Motor neuron (in vitro differentiated cells): Measurements from ENCODE around the gene TSHZ2. TPM values are rescaled to one million over a fixed set of nuclear protein-coding genes. Genes with fewer than 3 reads are reported as not detected.
"Not testable (repeated sequence)": the region's sequence is repeated elsewhere in the genome, so short reads cannot be mapped to it uniquely, and the experiment has no call there.

ENCODE experiments used
- ATAC-seq, 8 experiments: fragments of 200-7000 bp; cut with Tn5 transposase; replicated peaks in 6 of 8; 2 replicates each; pipeline ENCODE4 v1.8.0; 2021; ENCODE audit warnings: mild to moderate bottlenecking in 8 of 8, moderate library complexity in 8 of 8
- H3K27ac ChIP-seq, 2 donors: fragments of 250-450 bp; sonication (Bioruptor Pico); 2 replicates each; pipeline ENCODE4 v1.9.0; 2021; ENCODE audit warnings: antibody characterized with exemption in 2 of 2, mild to moderate bottlenecking in 2 of 2, moderate library complexity in 1 of 2
- H3K4me1 ChIP-seq, 2 donors: fragments of 250-450 bp; sonication (Bioruptor Pico); replicated peaks in 1 of 2; 2 replicates each; pipeline ENCODE4 v1.6.1; 2021; ENCODE audit warnings: antibody characterized with exemption in 2 of 2, mild to moderate bottlenecking in 2 of 2, moderate library complexity in 1 of 2
- H3K4me3 ChIP-seq, 5 donors: fragments of 250-450 bp; sonication (Bioruptor Pico); 2 replicates each; pipeline ENCODE4 v1.9.0; 2021; ENCODE audit warnings: antibody characterized with exemption in 5 of 5, mild to moderate bottlenecking in 5 of 5, moderate library complexity in 4 of 5
- WGBS, 10 experiments: fragments of 450-650 bp; shearing (Covaris generic); methylation state at CpG; one replicate each; pipeline ENCODE4 v1.0.0; 2022; 5-methylcytosine and 5-hydroxymethylcytosine counted together
- in situ Hi-C, 9 experiments: fragments of 400-800 bp; cut with MboI; loops; one replicate each; pipeline ENCODE4 v1.15.0; 2021; ENCODE audit warnings: low sequenced_read_pairs in 9 of 9, low pct_unique_long_range_greater_than_20kb in 2 of 9; ENCODE audit not compliant: unreplicated experiment in 9 of 9
- total RNA-seq, 8 experiments: library from RNA; unstranded; fragments of 300-600 nt; gene quantifications; 2 replicates each; pipeline versions ENCODE4 v1.2.3 to v1.2.4, GENCODE V29; 2022

The TSHZ2 gene
- total RNA-seq, 8 experiments from 2014 or later, result 11.4 to 125 (median 47.7) TPM

DNA sequence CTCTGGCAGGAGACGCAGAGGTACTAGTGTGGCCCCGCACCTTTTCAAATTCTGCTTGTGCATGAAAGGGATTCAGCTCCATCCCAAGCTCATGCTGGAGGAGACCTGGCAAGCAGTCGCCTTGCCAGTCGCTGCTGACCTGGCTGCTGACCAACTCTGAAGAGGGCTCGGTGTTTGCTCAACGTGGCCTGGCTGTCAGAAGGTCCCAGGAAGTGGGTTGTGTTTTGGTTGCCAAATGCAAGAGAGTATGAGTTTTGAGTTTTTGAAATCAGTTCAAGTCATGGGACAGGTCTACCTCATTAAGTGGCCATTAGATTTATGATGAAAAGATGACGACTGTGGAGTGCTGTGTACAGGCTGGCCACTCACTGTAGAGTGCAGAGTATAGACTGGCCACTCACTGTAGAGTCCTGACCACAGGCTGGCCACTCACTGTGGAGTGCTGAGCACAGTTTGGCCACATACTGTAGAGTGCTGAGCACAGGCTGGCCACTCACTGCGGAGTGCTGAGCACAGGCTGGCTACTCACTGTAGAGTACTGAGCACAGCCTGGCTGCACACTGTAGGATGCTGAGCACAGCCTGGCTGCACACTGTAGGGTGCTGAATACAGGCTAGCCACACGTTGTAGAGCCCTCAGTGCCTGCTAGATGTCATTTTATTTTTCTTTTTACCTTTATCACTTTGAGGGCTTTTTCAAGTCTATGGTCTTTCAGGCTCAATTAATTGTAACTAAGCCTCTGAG lies 427.6 kb downstream of the TSHZ2 start:
- ATAC-seq, result peak; percentile 7 to 66 (median 25)
- in situ Hi-C loops, result no loop called here
- Histone ChIP-seq H3K27ac (no peak overlapping the region), H3K4me3 (no peak overlapping the region), H3K4me1 (peaks cover 4 to 8% of the 10 kb centered on the region in 2 donors)
- WGBS, 10 experiments, result 39 to 100% (median 83%) methylated on average over 1 to 6 of the region's 9 CpGs

DNA sequence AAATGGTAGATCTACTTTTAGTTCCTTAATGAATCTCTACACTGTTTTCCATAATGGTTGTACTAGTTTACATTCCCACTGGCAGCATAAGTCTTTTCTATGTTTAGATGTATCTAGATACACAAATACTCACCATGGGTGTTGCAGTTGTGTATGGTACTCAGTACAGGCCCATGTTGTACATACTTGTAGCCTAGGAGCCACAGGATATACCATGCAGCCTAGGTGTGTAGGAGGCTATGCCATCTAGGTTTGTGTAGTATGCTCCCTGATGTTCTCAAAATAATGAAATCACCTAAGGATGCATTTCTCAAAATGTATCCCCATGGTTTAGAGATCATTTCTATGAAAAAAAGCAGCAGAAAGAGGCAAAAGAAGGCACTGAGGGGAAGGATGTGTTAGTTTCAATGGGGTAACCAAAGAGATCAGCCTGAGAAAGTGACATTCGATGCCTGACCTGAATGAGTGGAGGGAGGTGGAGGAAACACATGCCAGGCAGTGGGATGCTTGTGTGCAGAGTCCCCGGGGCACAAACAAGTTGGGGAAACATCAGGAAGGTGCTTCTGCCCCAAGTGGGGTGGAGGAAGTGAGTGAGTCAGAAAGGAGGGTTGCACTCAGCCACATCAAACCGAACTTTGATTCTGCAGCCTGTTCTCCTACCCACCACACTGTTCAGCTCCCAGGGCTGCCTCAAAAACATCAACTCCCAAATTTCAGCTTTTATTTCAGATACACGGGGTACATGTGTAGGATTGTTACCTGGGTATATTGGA lies 430.3 kb downstream of the TSHZ2 start:
- WGBS, 10 experiments, result 80 to 100% (median 88%) methylated on average over 1 to 4 of the region's 4 CpGs; no CpG with 5 or more reads in 6 of the 10 experiments
- ATAC-seq, result no peak
- Histone ChIP-seq H3K4me3 (no peak overlapping the region), H3K27ac (no peak overlapping the region), H3K4me1 (peaks cover 4 to 10% of the 10 kb centered on the region in 2 donors)
- in situ Hi-C loops, result no loop called here

DNA sequence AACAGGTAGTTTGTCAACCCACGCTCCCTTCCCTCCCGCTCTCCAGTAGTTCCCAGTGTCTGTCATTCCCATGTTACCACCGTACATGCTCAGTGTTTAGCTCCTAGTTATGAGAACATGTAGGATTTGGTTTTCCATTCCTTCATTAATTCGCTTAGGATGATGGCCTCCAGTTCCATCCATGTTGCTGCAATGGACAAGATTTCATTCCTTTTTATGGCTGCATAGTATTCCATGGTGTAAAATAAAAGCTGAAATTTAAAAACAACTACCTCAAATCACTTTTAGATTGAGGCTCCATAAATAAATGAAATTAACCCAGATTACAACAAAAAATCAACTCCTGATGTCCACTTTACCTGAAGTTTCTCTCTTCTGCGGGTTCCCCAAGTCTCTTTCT lies 430.9 kb downstream of the TSHZ2 start:
- in situ Hi-C loops, result no loop called here
- no peak for ATAC-seq
- Histone ChIP-seq H3K4me1 (peaks cover 4 to 15% of the 10 kb centered on the region in 2 donors), H3K27ac (no peak overlapping the region), H3K4me3 (no peak overlapping the region)
- WGBS, 10 experiments, result 60 to 100% (median 89%) methylated on average over 1 to 5 of the region's 5 CpGs

DNA sequence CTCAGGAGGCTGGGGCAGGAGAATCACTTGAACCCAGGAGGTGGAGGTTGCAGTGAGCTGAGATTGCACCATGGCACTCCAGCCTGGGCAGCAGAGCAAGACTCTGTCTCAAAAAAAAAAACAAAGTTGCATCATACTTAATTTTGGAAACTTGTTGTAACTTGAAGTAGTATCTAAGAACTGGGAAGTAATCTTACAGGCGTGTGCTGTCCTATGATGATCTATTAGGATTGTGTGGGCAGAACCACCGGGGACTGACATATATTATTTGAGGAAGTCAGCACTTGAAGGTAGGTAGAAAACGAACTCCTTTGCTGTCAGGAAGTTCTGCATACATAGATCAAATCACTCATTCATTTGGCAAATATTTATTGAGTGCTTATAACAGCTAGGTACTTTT lies 433.0 kb downstream of the TSHZ2 start:
- ATAC-seq, result no peak
- in situ Hi-C loops, result no loop called here
- H3K27ac ChIP-seq, result no peak overlapping the region
- peaks cover 12 to 21% of the 10 kb centered on the region in 2 donors for H3K4me1 ChIP-seq
- H3K4me3 ChIP-seq, result no peak overlapping the region
- 56 to 100% (median 83%) methylated on average over 1 to 3 of the region's 3 CpGs; no CpG with 5 or more reads in 1 of the 10 experiments for WGBS, 10 experiments

DNA sequence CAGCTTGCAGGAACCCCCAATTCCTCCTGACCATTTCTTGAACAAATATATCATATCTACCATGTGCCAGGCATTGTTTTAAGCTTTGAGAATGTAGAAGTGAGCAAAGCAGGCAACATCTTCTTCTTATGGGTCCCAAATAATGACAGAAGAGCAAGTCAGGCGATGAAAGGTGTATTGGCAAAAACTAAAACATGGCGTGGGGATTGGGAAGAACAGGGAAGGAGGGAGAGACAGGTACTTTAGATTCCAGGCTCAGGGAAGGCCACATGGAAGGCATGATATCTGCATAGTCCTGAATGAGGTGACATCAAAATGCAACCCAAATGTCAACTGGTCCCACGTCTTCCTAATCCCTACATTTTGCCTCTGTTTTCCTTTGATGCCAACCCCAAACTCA lies 434.4 kb downstream of the TSHZ2 start:
- no peak for ATAC-seq
- H3K4me1 ChIP-seq, result peaks cover 12 to 21% of the 10 kb centered on the region in 2 donors
- no peak overlapping the region for H3K27ac ChIP-seq
- in situ Hi-C loops, result no loop called here
- WGBS, 10 experiments, result 60 to 88% (median 72%) methylated on average over 1 to 3 of the region's 3 CpGs; no CpG with 5 or more reads in 4 of the 10 experiments
- no peak overlapping the region for H3K4me3 ChIP-seq

DNA sequence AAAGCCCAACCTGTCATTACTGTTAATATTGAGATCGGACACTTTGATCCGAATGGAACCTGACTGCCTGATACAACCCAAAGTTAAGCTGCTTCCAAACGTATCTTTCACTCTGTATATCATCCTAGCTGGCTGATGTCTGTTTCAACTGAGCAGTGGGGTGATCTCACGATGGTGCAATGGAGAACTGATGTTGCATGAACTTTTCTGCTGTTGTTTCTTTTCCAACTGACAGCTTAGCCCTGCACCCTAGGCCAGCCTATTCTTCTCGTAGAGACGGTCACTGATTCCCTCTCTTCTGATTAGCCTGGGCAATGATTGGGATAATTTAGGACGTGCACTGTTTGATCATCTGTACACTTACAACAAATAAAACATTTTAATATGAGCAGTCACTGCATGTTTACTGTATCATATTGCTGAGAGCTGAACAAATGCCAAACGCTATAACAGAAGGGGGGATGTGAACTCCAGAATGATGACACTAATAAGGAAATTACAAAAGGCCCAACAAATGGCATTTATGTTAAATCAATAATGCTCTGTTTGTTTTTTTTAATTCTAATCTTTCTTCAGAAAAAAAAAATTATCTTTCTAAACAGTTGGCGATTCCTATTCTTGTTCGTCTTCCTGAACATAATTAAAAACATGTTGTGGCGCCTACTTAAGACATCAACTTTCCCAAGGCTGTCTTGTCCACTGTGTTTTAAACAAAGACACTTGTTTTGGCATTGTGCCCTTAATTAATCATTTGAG lies 436.7 kb downstream of the TSHZ2 start:
- Histone ChIP-seq H3K4me1 (peaks cover 17 to 32% of the 10 kb centered on the region in 2 donors), H3K4me3 (no peak overlapping the region), H3K27ac (peak overlapping the region in 1 of 2 donors; percentile 15)
- ATAC-seq, result peak in 6 of 8 experiments; percentile 26 to 94 (median 54)
- in situ Hi-C loops, result no loop called here
- 32 to 89% (median 68%) methylated on average over 4 to 10 of the region's 11 CpGs for WGBS, 10 experiments

DNA sequence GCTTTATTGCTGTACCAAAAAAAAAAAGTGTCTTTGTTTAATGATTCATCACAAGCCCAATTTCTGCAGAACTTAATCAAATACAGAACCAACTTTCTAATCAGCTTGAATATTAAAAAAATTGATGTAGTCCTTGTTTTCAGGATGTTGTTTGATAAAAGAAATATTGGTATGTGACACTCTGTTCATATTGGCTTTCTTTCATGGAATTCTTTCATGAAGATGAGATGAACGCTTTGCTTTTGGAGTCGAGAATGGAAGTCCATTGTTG lies 437.2 kb downstream of the TSHZ2 start:
- in situ Hi-C loops, result no loop called here
- ATAC-seq, result no peak
- no peak overlapping the region for H3K27ac ChIP-seq
- no peak overlapping the region for H3K4me3 ChIP-seq
- WGBS, 10 experiments, result 13 to 87% (median 67%) methylated on average over 1 to 2 of the region's 2 CpGs; no CpG with 5 or more reads in 1 of the 10 experiments
- H3K4me1 ChIP-seq, result peaks cover 17 to 32% of the 10 kb centered on the region in 2 donors

DNA sequence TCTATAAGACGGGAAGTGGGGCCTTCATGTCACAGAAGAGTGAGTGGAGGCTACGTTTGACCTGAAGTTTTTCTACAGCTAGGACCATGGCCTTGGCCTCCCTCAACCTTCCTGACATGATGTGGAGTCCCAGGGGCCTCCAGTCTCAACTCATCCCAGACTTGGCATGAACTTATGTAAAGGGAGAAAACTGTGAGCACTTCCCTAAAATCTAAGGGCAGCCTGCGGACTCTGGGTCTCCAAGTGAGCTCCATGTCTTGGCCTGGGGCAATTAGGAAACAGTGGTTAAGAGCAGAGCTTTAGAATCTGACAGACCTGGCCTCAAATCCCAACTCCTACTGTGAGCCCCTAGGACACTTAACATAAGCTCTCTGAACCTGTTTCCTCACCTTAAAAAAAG lies 439.0 kb downstream of the TSHZ2 start:
- Histone ChIP-seq H3K4me3 (no peak overlapping the region), H3K4me1 (peaks cover 23 to 32% of the 10 kb centered on the region in 2 donors), H3K27ac (no peak overlapping the region)
- ATAC-seq, result no peak
- WGBS, 10 experiments, result 60 to 100% (median 80%) methylated on average over 1 to 3 of the region's 3 CpGs; no CpG with 5 or more reads in 3 of the 10 experiments
- in situ Hi-C loops, result no loop called here

DNA sequence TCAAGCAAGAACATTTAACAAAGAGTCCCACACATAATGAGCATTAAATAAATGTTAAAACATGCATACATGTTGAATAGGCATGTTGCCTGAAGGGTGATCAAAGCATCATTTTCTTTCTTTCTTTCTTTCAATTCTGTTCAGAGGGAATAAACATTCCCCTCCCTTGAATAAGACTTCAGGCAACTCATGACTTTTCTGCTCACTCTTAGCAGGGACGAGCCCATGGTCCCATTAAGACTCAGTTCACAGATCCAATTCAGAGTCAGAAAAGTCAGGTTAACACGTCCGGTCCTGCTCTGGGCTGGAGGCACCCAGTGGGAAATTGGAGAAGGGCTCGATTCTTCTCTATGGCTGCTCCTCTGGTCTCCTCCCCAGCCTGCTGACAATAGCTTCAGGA lies 439.7 kb downstream of the TSHZ2 start:
- WGBS, 10 experiments, result 33 to 91% (median 74%) methylated on average over 1 to 4 of the region's 4 CpGs; no CpG with 5 or more reads in 3 of the 10 experiments
- in situ Hi-C loops, result no loop called here
- H3K27ac ChIP-seq, result no peak overlapping the region
- H3K4me1 ChIP-seq, result peaks cover 23 to 32% of the 10 kb centered on the region in 2 donors
- no peak overlapping the region for H3K4me3 ChIP-seq
- peak in 5 of 8 experiments; percentile 56 to 85 (median 66) for ATAC-seq

DNA sequence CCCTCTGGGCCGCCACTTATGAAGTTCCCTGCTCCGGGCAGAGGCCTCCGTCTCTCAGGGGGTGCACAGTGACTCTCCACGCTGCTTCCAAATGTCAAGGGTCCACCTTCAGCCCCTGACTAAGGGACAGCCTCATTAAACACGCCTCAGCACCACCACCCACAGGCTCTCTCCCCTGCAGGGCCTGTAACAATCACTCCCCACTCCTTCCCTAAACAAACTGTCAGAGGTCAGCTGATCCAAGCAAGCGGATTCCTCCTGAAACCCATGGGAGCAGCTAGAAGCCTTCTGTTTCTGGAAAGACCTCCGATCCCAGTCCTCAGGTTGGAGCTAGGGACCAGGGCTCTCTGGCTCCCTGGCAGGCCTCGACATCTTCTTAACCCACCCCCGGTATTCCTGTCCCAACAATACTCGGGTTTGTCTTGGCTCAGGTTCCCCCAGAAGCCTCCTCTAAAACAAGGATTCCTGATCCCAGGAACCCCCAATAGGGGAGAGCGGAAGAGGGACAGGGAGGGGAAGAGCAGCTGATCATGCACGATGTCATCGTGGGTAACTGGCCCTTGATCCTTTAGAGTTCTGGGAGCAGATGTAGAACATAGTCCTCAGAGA lies 440.5 kb downstream of the TSHZ2 start:
- WGBS, 10 experiments, result 20 to 100% (median 71%) methylated on average over 1 to 8 of the region's 13 CpGs; no CpG with 5 or more reads in 2 of the 10 experiments
- in situ Hi-C loops, result no loop called here
- peak in 6 of 8 experiments; percentile 6 to 59 (median 39) for ATAC-seq

DNA sequence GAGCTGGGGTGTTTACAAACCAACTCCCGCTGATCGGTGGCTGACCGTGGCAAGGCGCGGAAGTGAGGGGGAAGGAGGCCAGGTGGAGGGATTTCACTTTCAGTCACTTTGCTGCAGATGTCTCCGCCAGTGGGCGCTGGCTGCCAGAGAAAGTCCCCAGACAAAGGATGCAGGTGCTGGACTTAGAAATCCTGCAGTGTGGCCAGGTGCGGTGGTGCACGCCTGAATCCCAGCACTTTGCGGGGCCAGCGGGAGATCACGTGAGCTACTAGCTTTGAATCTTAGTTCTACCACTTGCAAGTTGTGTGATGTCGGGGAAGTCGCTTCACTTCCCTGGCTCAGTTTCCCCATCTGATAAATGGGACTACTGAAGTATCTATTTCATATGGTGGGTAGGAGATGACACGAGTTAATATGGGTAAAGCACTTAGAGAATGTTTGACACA lies 441.1 kb downstream of the TSHZ2 start:
- in situ Hi-C loops, result no loop called here

More for the DNA sequence above, 440.5 kb downstream of the TSHZ2 start:
- H3K4me3 ChIP-seq, result no peak overlapping the region
- H3K27ac ChIP-seq, result peak overlapping the region in 1 of 2 donors; percentile 26
- peaks cover 23 to 28% of the 10 kb centered on the region in 2 donors for H3K4me1 ChIP-seq

DNA sequence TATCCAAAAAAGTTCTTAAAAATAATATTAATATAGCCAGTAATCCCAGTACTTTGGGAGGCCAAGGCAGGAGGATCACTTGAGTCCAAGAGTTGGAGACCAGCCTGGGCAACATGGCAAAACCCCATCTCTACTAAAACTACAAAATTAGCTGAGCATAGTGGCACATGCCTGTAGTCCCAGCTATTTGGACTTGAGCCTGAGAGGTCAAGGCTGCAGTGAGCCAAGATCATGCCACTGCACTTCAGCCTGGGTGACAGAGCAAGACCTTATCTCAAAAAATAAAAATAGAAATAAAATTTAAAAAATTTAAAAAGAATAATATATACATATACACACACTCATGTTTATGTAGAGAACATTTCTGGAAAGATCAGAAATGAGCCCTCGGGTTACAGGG lies 441.7 kb downstream of the TSHZ2 start:
- H3K4me1 ChIP-seq, result peaks cover 16 to 20% of the 10 kb centered on the region in 2 donors
- 50 to 100% (median 100%) methylated on average over 1 of the region's 1 CpG; no CpG with 5 or more reads in 4 of the 10 experiments for WGBS, 10 experiments
- ATAC-seq, H3K27ac ChIP-seq, H3K4me3 ChIP-seq, in situ Hi-C loops: not testable (repeated sequence)

More for the DNA sequence above, 441.1 kb downstream of the TSHZ2 start:
- H3K4me3 ChIP-seq, result no peak overlapping the region
- H3K4me1 ChIP-seq, result peaks cover 23 to 25% of the 10 kb centered on the region in 2 donors
- no peak overlapping the region for H3K27ac ChIP-seq
- WGBS, 10 experiments, result 72 to 100% (median 81%) methylated on average over 1 to 7 of the region's 15 CpGs; no CpG with 5 or more reads in 1 of the 10 experiments
- no peak for ATAC-seq
